Renal cortical epithelial cell (primary cell): ENCODE results near the gene SLC22A1. TPM values are rescaled to one million over a fixed set of nuclear protein-coding genes. Genes with fewer than 3 reads are reported as not detected.
A peak's percentile ranks its signal among the peaks of the same experiment; 100 is the strongest.
"Not testable (repeated sequence)": the region's sequence is repeated elsewhere in the genome, so short reads cannot be mapped to it uniquely, and the experiment has no call there.

ENCODE experiments used
- DNase-seq: peaks from one replicate; pipeline ENCODE4 v3.0.0-alpha.2; 2011; ENCODE audit warnings: low read depth
- total RNA-seq: library from RNA; depleted of rRNA; stranded (reverse); fragments of >200 nt; gene quantifications from 2 replicates; pipeline ENCODE4 v1.2.3, GENCODE V29; 2014

Gene SLC22A1
- total RNA-seq, 1 donor from 2014 or later = 0.50 TPM

DNA sequence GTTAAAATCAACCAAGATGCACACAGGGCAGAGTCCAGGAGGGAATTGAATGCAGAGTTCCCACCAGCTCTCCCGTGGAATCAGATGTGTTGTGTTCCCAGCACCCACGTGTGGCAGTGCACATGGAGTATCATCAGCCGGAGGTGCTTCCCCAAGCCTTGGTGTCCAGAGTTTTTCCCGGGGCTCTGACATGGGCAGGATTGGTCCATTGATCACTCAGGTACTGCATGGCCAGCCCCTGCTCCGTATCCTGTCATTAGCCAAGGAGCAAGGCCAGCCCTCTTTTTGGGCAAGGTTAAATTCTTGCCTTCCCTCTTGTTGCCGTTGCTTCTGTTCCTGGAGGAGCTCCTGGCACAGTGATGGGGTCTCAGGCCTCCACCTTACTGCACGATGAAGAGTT, 28.6 kb upstream of the SLC22A1 start:
- DNase-seq = no peak

- DNase-seq = no peak
Observed at GRCh38 chr6:160093946-160094345, 27.7 kb upstream of the SLC22A1 start.

DNA sequence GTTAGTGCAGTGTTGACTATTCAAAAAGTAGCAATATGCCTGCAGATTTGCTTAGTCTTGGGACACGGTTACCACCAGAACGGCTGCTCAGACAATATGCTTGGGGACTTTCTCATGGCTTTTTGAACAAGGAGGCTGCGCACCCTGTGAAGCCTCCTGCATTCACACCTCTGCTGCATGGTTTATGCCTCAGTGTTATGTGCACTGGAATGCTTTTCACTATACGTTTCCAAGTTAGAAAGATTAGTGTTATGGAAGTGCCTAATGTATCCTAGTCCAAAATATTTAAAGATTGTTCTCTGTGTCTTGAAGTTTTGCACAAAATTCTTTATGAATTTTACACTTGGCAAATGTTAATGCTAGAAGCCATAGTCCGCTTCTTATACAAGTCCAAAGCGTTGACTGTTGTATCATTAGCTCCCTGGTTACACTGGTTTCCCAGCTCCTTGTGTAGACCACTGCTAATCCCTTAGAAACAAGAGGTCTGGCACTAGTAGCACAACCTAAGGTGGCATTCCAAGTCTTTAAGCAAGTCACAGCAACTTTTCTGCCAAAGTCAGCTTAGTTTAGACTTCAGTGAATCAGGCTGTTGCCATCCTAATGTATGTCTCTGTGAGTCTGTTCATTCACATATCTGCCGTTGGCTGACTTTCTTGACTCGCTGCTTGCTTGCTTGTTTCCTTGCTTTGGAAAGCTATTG, 26.3 kb upstream of the SLC22A1 start:
- no peak for DNase-seq

GRCh38 chr6:160101277-160102205, 20.1 kb upstream of the SLC22A1 start:
- DNase-seq = no peak

GRCh38 chr6:160102399-160102798, 19.2 kb upstream of the SLC22A1 start:
- no peak for DNase-seq

- DNase-seq = peak; percentile 11
Observed at GRCh38 chr6:160102956-160103824, 18.4 kb upstream of the SLC22A1 start.

DNA sequence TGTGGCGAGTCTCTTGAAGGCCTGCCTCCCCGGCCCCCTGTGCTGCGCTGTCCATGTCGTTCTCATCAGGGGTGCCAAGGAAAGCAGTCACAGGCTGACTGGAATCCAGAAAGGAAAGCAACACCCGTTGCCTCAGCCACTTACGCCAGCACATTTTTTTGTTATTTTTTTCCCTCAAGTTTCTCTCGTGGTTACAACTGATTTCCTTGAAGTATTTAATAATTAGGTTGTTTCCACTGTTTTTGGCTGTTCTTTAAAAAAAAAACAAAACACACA, 17.9 kb upstream of the SLC22A1 start:
- DNase-seq = no peak

GRCh38 chr6:160104821-160105517, 16.6 kb upstream of the SLC22A1 start:
- DNase-seq = no peak

DNA sequence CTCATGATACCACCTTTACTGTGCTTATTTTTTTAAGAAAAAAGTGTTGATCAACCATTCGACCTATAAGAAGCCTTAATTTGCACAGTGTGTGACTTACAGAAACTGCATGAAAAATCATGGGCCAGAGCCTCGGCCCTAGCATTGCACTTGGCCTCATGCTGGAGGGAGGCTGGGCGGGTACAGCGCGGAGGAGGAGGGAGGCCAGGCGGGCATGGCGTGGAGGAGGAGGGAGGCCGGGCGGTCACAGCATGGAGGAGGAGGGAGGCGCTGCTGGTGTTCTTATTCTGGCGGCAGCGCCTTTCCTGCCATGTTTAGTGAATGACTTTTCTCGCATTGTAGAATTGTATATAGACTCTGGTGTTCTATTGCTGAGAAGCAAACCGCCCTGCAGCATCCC, 15.6 kb upstream of the SLC22A1 start:
- DNase-seq = no peak

- peak; percentile 18 for DNase-seq
Observed at GRCh38 chr6:160106701-160107100, 14.9 kb upstream of the SLC22A1 start.

GRCh38 chr6:160108077-160108476, 13.5 kb upstream of the SLC22A1 start:
- no peak for DNase-seq

DNA sequence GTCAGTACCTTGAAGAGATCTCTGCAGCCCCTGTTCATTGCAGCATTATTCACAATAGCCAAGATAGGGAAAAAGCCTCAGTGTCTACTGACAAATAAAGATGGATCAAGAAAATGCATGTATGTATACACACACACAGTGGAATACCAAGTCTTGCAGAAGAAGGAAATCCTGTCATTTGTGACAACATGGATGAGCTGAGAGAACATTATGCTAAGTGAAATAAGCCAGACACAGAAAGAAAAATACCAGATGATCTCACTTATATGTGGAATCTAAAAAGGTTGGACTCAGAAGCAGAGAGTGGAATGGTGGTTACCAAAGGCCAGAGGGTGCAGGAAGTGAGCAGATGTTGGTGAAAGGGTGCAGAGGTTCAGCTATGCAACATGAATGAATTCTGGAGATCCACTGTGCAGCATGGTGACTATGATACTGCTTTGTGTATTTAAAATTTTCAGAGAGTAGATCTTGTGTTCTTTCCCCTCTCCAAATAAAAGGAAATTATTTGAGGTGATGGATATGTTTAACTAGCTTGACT, 11.0 kb upstream of the SLC22A1 start:
- DNase-seq = no peak

GRCh38 chr6:160111806-160112205, 9.8 kb upstream of the SLC22A1 start:
- DNase-seq = no peak

GRCh38 chr6:160112628-160113299, 8.9 kb upstream of the SLC22A1 start:
- DNase-seq = no peak

- DNase-seq = not testable (repeated sequence)
Observed at GRCh38 chr6:160114536-160114935, 7.1 kb upstream of the SLC22A1 start.

GRCh38 chr6:160115421-160115820, 6.2 kb upstream of the SLC22A1 start:
- DNase-seq = no peak

- no peak for DNase-seq
Observed at GRCh38 chr6:160116411-160116810, 5.2 kb upstream of the SLC22A1 start.

GRCh38 chr6:160117137-160117536, 4.5 kb upstream of the SLC22A1 start:
- DNase-seq = no peak

DNA sequence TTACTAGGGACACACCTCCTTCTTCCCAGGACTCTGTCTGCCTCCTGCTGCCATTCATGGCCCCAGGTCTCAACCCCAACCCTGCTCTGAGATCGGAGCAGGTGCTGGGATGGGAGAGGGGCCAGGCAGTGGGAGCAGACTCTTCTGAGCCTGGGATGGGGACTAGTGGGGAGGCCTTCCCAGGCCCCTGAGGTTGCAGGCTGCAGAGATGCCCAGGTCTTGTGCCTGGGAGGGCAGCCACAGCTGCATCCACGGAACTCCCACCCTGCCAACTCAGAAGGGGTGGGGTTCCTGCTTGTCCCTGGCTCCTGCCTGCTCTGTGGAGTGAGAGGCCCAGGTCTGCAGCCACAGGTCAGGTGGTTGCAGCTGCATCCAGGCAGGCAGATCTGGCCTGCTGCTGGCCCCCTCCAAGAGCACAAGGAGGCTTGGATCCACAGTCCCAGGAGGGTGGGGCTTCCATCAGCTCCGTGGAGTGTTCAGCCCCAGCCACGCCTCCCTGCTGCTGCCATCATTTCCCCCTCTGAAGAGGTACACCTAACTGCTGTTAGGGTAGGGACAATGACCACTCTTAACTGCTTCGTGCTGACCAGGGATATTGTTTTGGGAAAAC, 2.9 kb upstream of the SLC22A1 start:
- DNase-seq = no peak

DNA sequence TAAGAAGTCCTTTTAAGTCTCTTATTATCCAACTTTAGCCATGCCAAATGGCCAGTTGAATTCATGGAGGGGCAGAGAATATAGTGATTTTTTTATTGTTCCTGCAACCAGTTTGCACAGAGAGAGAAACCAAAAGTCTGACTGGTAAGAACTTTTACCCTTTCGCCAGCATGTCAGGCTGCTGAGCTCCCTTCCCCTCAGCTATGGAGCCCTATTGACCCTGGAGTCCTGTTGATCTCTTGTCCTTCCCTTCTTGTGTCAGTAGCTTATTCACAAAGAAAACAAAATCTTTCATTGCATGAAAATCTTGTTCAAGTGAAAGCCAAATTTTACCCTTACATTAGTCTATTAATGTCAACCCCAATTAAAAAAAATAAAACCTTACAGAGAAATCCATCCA, 1.5 kb upstream of the SLC22A1 start:
- no peak for DNase-seq
